Right hindlimb (tissue), 1 donor: ENCODE data around the gene TRIM8.

Source experiments
- DNase-seq: peaks from one replicate; pipeline ENCODE4 v3.0.0-alpha.2; 2018

Gene TRIM8

DNA sequence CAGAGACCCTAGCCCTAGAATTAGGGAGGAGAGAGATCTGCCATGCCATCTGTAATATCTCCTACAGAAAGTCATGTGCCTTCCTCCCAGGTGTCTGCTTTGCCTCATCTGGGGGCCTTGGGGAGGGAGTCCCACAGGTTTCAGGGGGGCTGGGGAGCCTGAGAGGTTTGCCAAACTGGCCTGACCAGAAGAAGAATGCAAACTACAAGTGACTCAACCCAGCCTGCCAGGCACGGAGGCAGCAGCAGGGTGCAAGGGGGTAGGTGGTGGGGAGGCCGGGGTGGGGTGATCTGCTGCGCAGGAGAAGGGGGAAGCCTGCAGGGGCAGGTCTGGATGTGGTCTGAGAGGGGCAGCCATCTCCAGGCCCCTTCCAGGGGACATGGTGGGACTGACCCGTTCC is 9.6 kb upstream of the TRIM8 start:
- DNase-seq = no peak

DNA sequence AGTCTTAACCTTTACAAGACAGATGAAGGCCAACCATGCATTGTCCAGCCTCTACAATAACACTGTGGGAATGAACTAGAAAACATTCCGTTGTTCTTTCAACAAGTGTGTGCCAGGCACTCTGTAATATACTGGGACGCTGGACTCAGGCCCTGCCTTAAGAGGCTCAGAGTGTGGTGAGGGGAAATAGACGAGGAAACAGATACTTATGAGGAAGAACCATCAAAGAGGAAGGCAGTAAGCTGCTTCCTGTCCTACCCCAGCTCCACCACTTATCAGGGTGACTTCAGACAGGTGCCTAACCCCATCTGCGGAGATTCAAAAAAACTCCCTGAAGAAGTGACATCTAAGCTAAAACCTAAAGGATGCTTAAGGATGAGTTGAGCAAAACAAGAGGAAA is 8.9 kb upstream of the TRIM8 start:
- no peak for DNase-seq

DNA sequence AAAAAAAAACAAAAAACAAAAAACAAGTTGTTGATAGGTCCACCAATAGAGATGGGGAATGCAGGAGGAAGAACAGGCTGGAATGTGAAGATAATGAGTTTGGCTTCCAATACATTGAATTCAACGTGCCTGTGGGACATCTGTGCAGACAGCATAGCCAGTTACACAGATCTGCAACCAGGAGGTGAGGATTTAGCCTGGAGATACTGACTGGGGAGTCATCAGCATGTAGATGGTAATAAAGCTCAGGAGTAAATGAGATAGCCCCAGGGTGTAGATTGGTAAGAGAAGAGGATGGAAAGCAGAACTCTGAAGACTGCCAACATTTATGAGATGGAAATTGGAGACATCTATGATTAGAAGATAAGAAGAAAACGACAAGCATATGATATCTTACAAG is 4.7 kb upstream of the TRIM8 start:
- no peak for DNase-seq

DNA sequence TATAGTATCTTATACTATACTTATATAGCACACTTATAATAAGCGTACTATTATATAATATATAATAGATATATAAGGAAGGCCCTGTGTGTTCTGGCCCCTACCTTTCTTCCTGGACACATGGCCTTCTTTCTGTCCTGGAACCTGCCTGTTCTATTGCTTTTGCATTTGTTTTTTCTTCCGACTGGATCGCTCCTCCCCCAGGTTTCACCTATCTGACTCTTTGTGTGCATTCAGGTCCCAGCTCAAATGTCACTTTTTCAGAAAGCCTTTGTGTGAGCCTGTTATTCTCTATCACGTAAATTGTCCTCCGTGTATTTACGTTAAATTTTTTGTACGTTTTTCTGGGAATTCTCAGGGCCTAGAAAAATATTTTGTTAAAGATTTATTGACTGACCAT is 2.9 kb upstream of the TRIM8 start:
- DNase-seq = no peak

- DNase-seq = peak; percentile 99
These were observed 2.2 kb upstream of the TRIM8 start for GRCh38 chr10:102641880-102642735.

DNA sequence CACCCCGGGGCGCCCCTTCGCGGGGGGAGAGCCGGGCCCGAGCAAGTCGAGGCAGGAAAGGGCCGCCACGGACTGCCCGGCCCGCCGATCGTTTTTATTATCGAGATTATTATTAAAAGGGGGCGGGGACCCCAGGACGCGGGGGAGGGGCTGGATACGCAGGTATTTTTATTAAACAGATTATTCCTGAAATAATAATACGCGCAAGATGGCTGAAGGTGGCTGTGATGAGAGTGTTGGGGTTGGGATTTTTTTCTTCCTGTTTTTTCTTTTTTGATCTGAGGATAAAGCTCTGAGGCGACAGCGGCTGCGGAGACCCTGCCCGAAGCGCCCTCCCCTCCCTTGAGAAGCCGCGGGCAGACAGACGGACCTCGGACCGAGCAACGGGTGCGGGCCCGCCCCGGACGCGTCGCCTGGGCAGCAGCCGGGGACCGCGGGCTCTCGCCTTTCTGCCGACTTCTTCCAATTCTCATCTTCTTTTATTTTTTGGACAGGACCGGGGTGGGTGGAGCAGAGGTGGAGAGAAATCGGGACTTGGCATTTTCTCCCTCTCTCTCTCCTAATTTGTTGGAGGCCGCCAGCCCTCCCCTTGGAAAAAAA is 1.4 kb upstream of the TRIM8 start:
- peak; percentile 80 for DNase-seq

- DNase-seq = peak; percentile 88
These were observed 778 bp upstream of the TRIM8 start for GRCh38 chr10:102643336-102644065.

GRCh38 chr10:102644646-102645387 is 538 bp downstream of the TRIM8 start:
- DNase-seq = peak; percentile 84

- DNase-seq = no peak
These were observed 1.1 kb downstream of the TRIM8 start for GRCh38 chr10:102645388-102645740.

DNA sequence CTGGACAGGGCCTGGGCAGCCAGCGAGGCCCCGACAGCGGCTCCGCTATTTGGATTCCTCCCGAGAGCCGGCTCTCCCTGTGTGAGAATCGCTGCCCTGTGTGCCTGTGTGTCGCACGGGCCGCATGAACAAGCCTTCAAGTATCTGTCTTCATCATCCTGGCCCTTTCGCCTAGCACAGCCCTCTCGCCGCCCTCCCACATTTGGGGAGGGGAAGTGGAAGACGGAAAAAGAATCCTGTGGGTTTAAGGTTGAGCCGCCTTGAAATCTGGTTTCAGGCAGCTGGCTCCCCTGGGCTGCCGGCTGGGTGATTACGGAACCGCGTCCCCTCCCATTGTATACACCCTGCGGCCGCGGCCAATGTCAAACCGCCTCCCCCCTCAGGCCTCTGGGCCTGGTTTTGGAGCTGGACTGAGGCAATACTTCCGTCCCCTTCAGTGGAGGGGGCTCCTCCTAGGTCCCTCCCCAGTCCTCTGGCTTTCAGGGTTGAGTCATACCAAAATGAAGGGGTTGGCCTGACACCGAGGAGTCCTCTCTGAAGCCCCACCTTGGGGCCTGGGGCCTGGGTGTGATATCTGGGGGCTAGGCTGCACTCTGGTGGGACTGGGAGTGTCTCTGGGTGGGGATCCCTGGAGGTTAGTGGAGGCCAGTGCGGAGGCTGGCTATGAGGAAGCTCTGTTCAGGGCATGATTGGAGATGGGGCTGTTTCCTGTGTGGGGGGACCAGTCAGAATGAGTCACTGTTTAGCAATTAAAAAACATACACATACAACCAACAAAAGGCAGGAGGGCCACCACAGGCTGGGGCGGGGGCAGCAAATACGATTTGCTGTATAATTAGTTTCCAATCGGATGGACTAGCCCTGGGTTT is 1.7 kb downstream of the TRIM8 start:
- peak; percentile 97 for DNase-seq

DNA sequence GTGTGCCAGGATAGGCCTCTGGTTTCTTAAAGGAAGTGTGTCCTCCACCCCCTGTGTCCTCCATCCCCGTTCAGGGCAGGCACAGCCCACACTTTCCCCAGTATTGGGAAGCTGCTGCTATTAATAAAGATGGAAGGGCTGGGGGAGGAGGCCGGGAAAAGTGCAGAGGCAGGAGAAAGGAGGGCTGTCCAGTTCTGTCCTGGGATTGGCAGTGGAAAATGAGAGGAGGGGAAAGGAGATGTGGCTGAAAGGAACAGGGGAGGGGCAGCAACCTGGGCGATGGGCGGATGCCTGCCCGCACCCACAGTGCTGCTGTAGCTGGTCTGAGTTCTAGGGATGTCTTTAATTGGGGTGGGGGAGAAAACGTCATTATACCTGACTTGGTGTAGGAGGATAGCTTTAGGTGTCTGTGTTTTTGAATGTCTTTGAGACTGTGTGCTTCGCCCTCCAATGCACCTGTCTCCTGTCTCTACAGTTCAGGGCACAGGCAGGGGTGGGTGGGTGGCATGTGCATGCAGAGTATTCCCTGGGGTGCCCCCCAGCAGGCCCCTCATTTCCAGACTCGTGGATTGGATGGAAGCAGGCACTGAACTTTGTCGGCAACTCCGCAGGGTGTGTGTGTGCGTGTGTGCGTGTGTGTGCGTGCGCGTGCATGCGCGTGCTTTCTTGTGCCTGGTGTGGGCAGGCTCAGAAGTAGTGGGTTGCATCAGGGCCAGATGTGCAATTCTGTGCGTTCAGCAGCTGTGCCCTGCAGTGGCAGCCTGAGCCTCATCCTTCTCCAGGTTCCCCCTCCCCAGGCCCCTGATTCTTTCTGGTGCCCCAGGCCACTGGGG is 2.5 kb downstream of the TRIM8 start:
- peak; percentile 83 for DNase-seq

- DNase-seq = peak; percentile 39
These were observed 3.4 kb downstream of the TRIM8 start for GRCh38 chr10:102647443-102648268.

- DNase-seq = no peak
These were observed 4.1 kb downstream of the TRIM8 start for GRCh38 chr10:102648269-102648888.

GRCh38 chr10:102648889-102649796 is 4.9 kb downstream of the TRIM8 start:
- peak; percentile 46 for DNase-seq

DNA sequence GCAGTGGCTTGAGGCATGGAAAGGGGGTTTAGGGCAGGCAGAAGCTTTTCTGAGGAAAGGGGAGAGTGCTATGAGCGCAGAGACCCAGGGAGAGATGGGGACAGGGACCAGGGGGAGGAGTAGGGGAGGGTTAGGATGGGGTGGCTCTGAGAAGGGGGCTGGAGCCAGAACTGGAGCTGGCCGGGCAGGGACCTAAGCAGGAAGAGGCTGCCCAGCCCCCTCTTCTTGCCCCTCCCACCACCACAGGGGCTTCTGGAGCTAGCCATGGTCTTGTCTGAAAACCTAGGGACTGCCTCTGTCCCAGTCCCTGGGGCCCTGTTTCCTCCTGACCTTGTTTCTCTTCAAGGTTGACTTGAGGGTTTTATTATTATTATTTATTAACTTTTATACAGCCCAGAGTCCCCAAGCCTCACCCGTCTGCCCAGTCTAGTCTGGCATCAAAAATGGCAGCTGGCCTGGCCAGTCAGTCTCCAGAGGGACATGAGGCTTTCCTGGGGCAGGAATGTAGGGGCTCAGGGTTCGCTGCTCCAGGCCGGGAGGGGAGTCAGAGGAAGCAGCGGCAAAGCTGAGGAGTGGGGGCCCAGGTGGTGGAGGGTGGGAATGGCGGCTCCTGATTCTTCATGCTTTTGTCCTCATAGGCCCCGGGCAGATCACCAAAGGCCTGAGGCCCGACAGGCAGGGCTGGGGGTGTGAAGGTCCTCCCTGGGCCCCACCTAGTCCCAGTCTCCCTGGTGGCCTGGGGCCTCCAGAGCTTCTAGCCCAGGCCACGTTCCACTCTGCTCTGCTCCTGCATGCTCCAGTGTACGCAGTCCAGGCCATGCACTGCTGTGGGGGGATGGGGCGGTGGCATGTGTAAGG is 5.7 kb downstream of the TRIM8 start:
- no peak for DNase-seq

GRCh38 chr10:102650655-102651454 is 6.6 kb downstream of the TRIM8 start:
- no peak for DNase-seq
